HepG2 (cell line): Measurements from ENCODE around the gene RPS28. TPM values are rescaled to one million over a fixed set of nuclear protein-coding genes. Genes with fewer than 3 reads are reported as not detected.

Experiments used
- AHDC1 ChIP-seq: sonication (generic); formaldehyde crosslinking; IDR thresholded peaks from 2 replicates; pipeline ENCODE4 v1.5.1; 2020; ENCODE audit warnings: mild to moderate bottlenecking, missing genetic modification reagents, borderline replicate concordance
- ATF2 ChIP-seq: sonication (generic); formaldehyde crosslinking; IDR thresholded peaks from 2 replicates; pipeline ENCODE4 v1.4.0; 2020; ENCODE audit warnings: missing genetic modification reagents
- ATF4 ChIP-seq, 2 experiments: fragments of 450-650 bp in 1 of 2; sonication (generic) in 1 of 2; formaldehyde crosslinking; IDR thresholded peaks; 2 replicates each; pipeline versions ENCODE4 v1.5.0 to v1.8.0; 2020 to 2022; ENCODE audit warnings: mild to moderate bottlenecking in 1 of 2, missing genetic modification reagents in 1 of 2
- CENPX ChIP-seq: sonication (generic); formaldehyde crosslinking; IDR thresholded peaks from 2 replicates; pipeline ENCODE4 v1.9.0; 2021; ENCODE audit warnings: mild to moderate bottlenecking, missing genetic modification reagents, moderate library complexity
- HMGXB3 ChIP-seq: sonication (generic); formaldehyde crosslinking; IDR thresholded peaks from 2 replicates; pipeline ENCODE4 v1.4.0; 2020; ENCODE audit warnings: missing genetic modification reagents, borderline replicate concordance
- MYNN ChIP-seq: sonication (generic); formaldehyde crosslinking; IDR thresholded peaks from 2 replicates; pipeline ENCODE4 v1.4.0; 2020; ENCODE audit warnings: mild to moderate bottlenecking, low read depth, missing genetic modification reagents
- POLR2AphosphoS5 ChIP-seq: IDR thresholded peaks from 2 replicates; pipeline ENCODE4 v1.6.1; 2012; ENCODE audit warnings: low read depth, low read length
- PRDM10 ChIP-seq: sonication (generic); formaldehyde crosslinking; IDR thresholded peaks from 2 replicates; pipeline ENCODE4 v1.4.0; 2020; ENCODE audit warnings: low read depth, missing genetic modification reagents
- RARA ChIP-seq: IDR thresholded peaks from 2 replicates; pipeline ENCODE4 v1.6.1; 2016; ENCODE audit warnings: missing genetic modification reagents, missing compliant biosample characterization
- ZNF232 ChIP-seq: sonication (generic); formaldehyde crosslinking; IDR thresholded peaks from 2 replicates; pipeline ENCODE4 v1.4.0; 2020; ENCODE audit warnings: missing genetic modification reagents, borderline replicate concordance
- ZNF552 ChIP-seq: sonication (generic); formaldehyde crosslinking; IDR thresholded peaks from 2 replicates; pipeline ENCODE4 v1.9.0; 2022; ENCODE audit warnings: missing genetic modification reagents, mild to moderate bottlenecking, borderline replicate concordance
- polyA plus RNA-seq, 8 experiments: library from polyadenylated mRNA; depleted of rRNA in 3 of 8; stranded (reverse) in 7 of 8; unstranded in 1 of 8; fragments of >200 nt; fragmentation: Illumina TruSeq in 4 of 8; extraction: Trizol in 4 of 8; gene quantifications; 2 replicates each; pipeline versions ENCODE4 v1.2.1 to v1.2.3, GENCODE V29; 2011 to 2016; ENCODE audit warnings: low read depth in 4 of 8, missing spikeins in 1 of 8, mixed read lengths in 1 of 8; ENCODE audit not compliant: insufficient read depth in 1 of 8
- total RNA-seq, 5 experiments: library from RNA; depleted of rRNA; stranded (reverse); fragments of >200 nt; fragmentation: Illumina TruSeq; extraction: Trizol; gene quantifications; 2 replicates each; pipeline ENCODE4 v1.2.3, GENCODE V29; 2016; ENCODE audit warnings: low read depth in 1 of 5

RPS28 gene
- total and polyA plus RNA-seq, 2 of the 13 experiments (the other 11 are each of a cell fraction or from before 2014, with no cell fraction given): 281 to 545 TPM

- TF ChIP-seq AHDC1 (CRISPR knock-in tag) (no peak; the same call in 1 of the 2 replicates), ATF4 (CRISPR knock-in tag; IDR thresholded peaks at IDR 0.05) (no peak), HMGXB3 (no peak), CENPX (CRISPR knock-in tag) (no peak), RARA (CRISPR knock-in tag) (peak; percentile 97), ZNF552 (CRISPR knock-in tag) (no peak), POLR2AphosphoS5 (no peak), ATF2 (CRISPR knock-in tag) (0 out of 2 replicates have a peak, but pooled peaks have one; percentile 20), MYNN (CRISPR knock-in tag) (no peak), ZNF232 (CRISPR knock-in tag) (no peak), PRDM10 (peak; percentile 54; the same call in 1 of the 2 replicates)
Observed at GRCh38 chr19:8355631-8356402, 34.5 kb downstream of the RPS28 start (continued).
